ENCODE measurements around the gene PLPP3.

Gene PLPP3

GRCh38 chr1:56456435-56457101 is 122.8 kb downstream of the PLPP3 start:
- no peak for DNase-seq

GRCh38 chr1:56453417-56454078 is 125.8 kb downstream of the PLPP3 start:
- DNase-seq = no peak

GRCh38 chr1:56453016-56453415 is 126.3 kb downstream of the PLPP3 start:
- DNase-seq = no peak

GRCh38 chr1:56452027-56453011 is 127.0 kb downstream of the PLPP3 start:
- DNase-seq = no peak

- no peak for DNase-seq
Observed at GRCh38 chr1:56451491-56451890, 127.9 kb downstream of the PLPP3 start.

GRCh38 chr1:56450004-56450666 is 129.2 kb downstream of the PLPP3 start:
- DNase-seq = no peak

GRCh38 chr1:56448529-56449300 is 130.6 kb downstream of the PLPP3 start:
- DNase-seq = no peak

GRCh38 chr1:56447823-56448222 is 131.5 kb downstream of the PLPP3 start:
- no peak for DNase-seq

- no peak for DNase-seq
Observed at GRCh38 chr1:56446531-56447098, 132.7 kb downstream of the PLPP3 start.

- DNase-seq = no peak
Observed at GRCh38 chr1:56444960-56445646, 134.3 kb downstream of the PLPP3 start.
